PFSK-1 (cell line): ENCODE data around the gene AATK.

ENCODE experiments used
- POLR2AphosphoS5 ChIP-seq: IDR thresholded peaks from 2 replicates; pipeline ENCODE4 v1.6.1; 2012; ENCODE audit warnings: low read depth, mild to moderate bottlenecking, control low read depth, low read length, moderate library complexity
- TAF1 ChIP-seq: IDR thresholded peaks from 2 replicates; pipeline ENCODE4 v1.6.1; 2012; ENCODE audit warnings: low read length, control low read depth, borderline replicate concordance; ENCODE audit not compliant: insufficient read depth
- TF ChIP-seq, protein P1 (sequence below), 2 experiments: IDR thresholded peaks; 2 replicates each; pipeline versions ENCODE4 v1.6.1 to v1.8.0; 2011 to 2012; ENCODE audit warnings: low read depth in 2 of 2, low read length in 2 of 2, control low read depth in 1 of 2, inconsistent platforms in 1 of 2, mild to moderate bottlenecking in 1 of 2, moderate library complexity in 1 of 2; ENCODE audit not compliant: insufficient read depth in 1 of 2

GRCh38 chr17:81210868-81211267 lies 44.8 kb upstream of the AATK start:
- TF ChIP-seq, protein P1, sequence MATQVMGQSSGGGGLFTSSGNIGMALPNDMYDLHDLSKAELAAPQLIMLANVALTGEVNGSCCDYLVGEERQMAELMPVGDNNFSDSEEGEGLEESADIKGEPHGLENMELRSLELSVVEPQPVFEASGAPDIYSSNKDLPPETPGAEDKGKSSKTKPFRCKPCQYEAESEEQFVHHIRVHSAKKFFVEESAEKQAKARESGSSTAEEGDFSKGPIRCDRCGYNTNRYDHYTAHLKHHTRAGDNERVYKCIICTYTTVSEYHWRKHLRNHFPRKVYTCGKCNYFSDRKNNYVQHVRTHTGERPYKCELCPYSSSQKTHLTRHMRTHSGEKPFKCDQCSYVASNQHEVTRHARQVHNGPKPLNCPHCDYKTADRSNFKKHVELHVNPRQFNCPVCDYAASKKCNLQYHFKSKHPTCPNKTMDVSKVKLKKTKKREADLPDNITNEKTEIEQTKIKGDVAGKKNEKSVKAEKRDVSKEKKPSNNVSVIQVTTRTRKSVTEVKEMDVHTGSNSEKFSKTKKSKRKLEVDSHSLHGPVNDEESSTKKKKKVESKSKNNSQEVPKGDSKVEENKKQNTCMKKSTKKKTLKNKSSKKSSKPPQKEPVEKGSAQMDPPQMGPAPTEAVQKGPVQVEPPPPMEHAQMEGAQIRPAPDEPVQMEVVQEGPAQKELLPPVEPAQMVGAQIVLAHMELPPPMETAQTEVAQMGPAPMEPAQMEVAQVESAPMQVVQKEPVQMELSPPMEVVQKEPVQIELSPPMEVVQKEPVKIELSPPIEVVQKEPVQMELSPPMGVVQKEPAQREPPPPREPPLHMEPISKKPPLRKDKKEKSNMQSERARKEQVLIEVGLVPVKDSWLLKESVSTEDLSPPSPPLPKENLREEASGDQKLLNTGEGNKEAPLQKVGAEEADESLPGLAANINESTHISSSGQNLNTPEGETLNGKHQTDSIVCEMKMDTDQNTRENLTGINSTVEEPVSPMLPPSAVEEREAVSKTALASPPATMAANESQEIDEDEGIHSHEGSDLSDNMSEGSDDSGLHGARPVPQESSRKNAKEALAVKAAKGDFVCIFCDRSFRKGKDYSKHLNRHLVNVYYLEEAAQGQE (IDR thresholded peaks at IDR 0.05; ENCODE audit: insufficient read depth in 1 of 2, low read depth in 2 of 2, low read length in 2 of 2): no peak
- TF ChIP-seq TAF1: no peak
- TF ChIP-seq POLR2AphosphoS5: no peak
